Activated CD4-positive, alpha-beta T cell treated with anti-CD3 and anti-CD28 coated beads, Interleukin-2, Interleukin-6, amounts not matched to agents 100 ng/mL and 50 ng/mL, durations not matched to agents 16 hours and 8 hours (primary cell): ENCODE measurements around the gene TRAPPC5.
A peak's percentile ranks its signal among the peaks of the same experiment; 100 is the strongest.

ENCODE experiments used
- DNase-seq: peaks from one replicate; pipeline ENCODE4 v3.0.0-alpha.2; 2020

The TRAPPC5 gene

DNA sequence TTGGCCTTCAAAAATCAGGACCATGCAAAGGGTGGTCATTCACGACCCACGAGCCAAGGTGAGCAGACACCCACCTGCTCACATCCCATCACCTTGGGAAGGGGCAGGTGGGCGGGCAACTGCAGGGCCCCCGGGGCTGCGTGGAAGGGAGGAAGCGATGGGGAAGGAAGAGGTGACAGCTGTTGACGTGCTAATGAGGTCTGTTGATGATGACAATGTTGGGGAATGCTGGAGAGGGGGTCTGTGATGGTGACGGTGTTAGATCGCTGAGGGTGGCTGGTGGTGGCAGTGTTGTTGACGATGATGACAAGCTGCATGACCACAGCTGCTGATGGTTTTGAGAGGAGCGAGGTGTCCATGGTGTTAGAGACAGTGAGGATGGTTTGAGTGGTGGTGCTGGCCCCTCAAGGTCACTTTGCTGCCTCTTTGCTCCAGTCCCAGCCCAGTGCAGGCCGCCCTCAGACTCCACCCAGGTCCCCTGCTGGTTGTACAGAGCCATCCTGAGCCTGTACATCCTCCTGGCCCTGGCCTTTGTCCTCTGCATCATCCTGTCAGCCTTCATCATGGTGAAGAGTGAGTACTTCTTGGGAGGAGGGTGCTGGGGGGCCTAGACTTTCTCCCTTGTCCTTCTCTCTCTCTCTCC, 2.8 kb upstream of the TRAPPC5 start:
- DNase-seq, result no peak

DNA sequence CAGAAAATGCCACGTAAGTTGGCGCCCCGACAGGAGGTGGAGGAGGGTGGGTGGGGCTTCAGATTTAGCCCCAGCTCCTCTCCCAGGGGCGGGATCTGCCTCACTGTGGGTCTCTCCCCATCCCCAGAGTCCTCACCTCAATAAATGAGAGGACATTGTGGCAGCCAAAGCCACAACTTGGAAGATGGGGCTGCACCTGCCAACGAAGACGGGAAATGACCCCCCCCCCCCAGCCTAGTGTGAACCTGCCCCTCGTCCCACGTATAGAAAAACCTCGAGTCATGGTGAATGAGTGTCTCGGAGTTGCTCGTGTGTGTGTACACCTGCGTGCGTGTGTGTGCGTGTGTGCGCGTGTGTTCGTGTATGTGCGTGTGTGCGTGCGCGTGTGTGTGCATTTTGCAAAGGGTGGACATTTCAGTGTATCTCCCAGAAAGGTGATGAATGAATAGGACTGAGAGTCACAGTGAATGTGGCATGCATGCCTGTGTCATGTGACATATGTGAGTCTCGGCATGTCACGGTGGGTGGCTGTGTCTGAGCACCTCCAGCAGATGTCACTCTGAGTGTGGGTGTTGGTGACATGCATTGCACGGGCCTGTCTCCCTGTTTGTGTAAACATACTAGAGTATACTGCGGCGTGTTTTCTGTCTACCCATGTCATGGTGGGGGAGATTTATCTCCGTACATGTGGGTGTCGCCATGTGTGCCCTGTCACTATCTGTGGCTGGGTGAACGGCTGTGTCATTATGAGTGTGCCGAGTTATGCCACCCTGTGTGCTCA, 1.5 kb upstream of the TRAPPC5 start:
- peak; percentile 73 for DNase-seq

DNA sequence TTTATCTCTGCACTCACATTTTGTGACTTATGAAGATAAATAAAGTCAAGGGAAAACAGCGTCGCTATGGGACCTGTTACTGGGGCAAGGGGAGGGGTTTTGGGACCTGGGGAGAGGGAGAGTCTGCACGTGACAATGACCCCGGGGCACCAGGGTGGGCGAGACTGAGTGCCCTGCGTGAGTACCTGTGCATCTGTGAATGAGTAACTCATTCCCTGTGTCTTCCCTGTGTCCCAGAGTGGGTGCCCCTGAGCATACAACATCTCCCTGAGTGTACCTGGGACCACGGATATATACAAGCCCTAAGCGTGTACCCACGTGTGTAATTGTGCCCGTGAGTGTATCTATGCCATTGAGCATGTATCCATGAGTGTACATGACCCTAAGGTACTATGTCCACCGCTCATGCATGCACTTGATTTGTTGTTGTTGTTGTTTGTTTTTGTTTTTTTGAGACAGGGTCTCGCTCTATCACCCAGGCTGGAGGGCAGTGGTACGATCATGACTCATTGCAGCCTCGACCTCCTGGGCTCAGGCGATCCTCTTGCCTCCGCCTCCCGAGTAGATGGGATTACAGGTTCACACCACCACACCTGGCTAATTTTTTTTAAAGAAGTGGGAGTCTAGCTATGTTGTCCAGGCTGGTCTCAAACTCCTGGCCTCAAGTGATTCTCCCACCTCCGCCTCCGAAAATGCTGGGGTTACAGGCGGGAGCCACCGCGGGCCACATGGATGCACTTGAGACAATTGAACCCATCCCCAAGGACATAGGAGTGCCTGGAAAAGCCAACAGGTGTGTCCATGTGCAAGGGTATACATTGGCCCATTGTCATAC, 645 bp upstream of the TRAPPC5 start:
- DNase-seq, result no peak

DNA sequence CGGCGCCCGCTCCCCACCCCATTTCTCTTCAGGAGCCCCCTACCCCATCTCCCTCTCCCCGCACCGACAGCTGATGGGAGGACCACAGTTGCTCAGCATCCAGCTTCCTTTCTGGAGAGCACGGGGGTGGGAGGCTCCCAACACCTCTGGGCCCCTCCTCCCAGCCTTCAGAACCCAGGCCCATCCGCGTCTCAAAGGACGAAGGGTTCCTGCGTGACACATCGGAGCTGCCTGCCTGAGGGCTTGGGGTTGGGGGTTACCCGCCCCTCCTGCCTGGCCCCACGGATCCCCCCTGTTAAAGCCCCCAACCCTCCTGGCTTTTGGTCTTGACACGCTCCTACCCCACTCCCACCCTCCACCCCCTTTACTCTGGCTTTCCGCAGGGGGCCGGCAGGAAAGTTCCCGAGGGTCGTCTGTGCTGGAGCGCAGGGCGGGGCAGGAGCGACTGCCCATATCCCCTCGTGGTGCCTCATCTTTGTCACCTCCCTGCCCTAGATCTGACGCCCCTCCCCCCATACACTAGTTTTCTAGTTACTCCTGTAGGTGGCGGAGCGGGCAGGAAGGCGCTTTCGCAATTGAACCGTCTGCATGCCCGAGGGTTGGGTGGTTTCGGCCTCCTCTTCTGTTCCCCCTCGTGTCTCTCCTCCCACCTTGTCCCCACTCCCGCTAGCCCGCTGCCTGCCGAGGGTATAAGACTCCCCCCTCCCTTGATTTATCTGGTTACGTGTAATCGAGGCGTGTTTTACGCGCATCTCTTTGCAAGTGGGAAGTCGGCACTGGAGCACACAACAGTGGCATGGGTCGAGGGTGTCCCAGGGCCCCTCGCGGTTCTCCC, 924 bp downstream of the TRAPPC5 start:
- peak; percentile 93 for DNase-seq

DNA sequence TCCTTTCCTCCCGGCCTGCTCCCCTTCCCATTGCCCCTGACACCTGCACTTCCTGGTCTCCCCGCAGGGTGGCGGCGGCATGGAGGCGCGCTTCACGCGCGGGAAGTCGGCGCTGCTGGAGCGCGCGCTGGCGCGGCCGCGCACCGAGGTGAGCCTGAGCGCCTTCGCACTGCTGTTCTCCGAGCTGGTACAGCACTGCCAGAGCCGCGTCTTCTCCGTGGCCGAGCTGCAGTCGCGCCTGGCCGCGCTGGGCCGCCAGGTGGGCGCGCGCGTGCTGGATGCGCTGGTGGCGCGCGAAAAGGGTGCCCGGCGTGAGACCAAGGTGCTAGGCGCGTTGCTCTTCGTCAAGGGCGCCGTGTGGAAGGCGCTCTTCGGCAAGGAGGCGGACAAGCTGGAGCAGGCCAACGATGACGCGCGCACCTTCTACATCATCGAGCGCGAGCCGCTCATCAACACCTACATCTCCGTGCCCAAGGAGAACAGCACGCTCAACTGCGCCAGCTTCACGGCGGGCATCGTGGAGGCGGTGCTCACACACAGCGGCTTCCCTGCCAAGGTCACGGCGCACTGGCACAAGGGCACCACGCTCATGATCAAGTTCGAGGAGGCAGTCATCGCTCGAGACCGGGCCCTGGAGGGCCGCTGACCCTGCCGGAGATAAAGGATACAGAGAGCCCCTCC, 1.7 kb downstream of the TRAPPC5 start:
- DNase-seq, result no peak

DNA sequence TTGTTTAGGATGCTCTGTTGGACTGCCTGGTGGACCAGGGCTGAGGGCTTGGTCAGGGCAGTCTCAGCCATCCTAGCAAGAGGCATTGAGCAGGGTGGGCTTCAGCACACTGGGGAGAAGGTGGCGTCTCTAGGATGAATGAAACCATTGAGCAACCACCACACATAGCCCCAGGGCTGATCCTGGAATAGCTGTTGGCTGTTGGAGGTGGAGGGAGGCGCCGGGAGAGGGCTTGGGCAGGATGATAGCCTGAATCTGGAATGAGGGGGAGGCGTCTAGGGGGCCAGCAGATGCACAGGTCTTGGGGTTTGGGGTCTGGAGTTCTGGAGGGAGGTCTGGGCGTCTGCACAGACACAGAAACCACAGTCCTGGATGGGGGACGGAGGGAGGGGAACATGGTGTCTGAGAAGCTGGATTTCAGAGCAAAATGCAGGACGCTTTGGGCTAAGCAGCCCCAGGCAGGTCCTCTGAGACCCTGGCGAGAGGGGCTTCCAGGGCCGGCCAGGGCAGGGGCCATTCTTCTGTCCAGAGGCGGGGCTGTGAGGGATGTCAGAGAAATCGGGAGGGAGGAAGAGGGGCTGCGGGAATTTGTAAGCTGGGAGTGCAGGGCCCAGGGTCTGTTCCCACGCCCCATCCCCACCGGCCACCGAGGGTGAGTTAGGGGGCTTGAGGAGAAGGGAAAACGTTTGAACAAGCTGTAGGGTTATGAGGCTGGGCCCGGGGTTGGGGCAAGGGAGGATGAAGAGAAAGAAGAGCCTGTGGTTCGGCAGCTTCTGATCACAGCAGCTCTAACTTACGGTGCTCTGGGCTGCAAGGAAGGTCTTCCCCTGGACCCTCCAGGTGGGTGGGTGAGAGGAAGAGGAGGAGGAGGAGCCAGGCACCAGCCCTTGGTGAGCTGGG, 5.2 kb downstream of the TRAPPC5 start:
- no peak for DNase-seq

DNA sequence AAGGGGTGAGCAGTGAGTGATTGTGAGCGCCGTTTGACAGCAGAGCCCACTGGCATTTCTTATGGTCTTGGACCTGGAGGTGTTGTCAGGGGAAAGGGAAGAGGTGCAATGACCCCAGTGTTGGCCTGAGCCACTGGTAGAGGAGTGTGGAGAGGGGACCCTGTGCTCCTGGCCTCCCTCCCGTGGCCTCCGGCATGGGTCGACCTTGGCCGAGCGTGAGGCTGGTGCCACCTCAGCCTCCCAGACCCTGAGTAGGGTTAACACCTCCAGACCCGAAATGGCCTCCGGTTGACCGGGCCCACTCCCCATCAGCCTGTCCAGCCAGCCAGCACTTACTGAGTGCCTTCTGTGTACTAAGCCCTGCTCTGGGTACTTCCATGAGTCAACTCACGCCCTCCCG, 6.5 kb downstream of the TRAPPC5 start:
- DNase-seq, result no peak

DNA sequence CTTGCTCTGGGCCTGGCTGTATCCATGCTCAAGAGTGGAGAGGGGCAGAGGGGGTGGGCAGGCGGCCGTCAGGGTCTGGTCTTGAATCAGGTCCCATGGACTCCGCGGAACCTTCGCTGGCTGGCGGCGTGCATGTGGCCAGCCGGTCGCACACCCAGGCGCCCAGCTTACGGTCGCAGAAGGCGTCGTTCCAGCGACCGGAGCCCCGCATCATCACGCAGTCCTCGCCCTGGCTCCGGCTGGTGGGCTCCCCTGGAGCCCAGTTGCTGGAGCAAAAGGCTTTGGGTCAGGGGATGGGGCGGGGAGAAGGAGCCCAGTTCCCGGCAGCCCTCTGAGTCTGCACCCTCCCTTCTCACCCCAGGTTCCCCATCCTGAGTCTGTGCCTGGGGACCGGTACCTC, 8.5 kb downstream of the TRAPPC5 start:
- no peak for DNase-seq

DNA sequence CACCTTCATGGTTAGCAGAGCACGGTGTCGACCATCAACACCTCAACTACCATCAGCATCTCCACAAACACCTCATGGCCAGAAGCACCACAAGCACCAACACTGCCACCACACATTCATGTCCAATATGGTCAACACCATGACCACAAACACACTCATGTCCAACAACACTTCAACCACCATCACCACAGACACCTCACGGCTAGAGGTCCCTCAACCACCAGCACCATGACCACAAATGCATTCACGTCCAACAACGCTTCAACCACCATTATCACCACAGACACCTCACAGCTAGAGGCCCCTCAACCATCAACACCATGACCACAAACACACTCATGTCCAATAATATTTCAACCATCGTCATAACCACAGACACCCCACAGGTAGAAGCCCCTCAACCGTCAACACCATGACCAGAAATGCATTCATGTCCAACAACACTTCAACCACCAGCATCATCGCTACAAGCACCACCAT, 10.2 kb downstream of the TRAPPC5 start:
- no peak for DNase-seq

DNA sequence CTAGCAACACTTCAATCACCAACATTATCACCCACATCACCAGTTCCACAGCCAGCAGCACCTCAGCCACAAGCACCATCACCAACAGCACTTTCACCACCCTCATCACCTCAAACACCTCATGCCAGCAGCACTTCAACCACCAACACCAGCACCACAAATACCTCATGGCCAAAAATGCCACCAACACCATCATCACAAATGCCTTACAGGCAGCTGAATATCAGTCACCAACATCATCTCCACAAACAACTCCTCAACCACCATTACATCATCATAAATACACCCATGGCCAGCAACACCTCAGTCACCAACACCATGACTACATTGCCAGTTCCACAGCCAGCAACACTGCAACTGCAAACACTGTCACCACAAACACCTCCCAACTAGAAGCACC, 10.9 kb downstream of the TRAPPC5 start:
- DNase-seq, result peak; percentile 15

DNA sequence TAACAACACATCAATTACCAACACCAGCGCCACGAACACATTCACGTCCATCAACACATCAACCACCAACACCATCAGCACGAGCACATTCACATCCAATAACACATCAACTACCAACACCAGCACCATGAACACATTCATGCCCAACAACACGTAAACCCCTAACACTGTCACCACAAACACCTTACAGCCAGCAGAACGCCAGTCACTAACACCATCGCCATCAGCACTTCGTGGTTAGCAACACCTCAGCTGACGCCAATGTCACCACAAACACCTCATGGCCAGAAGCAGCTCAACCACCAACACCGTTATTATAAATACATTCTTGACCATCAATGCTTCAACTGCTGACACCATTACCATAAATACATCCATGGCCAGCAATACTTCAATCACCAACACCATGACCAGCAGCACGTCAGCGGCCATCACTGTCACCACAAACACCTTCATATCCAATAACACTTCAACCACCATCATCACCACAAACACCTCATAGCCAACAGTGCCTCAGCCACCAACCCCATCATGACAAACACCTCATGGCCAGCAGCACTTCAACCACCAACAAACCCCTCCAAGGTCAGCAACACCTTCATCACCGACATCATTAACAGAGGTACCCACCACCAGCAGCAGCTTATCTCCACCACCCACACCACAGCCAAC, 11.9 kb downstream of the TRAPPC5 start:
- peak; percentile 31 for DNase-seq

DNA sequence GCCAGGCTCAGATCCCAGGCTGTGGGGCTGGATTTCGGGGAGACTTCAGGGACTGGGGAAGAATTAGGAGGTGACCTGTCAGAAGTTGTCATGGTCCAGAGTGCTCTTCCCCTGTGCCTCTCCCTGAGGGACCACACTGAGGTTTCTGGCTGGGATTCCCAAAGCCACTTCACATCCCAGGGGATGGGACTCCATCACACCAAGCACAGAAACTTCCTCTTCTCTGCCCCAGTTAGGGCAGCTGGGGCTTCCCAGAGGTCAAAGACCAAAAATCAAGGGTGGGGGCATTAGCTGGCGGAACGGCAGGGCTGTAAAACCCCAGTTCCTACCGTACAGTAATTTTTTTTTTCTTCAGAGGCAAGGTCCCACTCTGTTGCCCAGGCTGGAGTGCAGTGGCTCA, 13.9 kb downstream of the TRAPPC5 start:
- no peak for DNase-seq

DNA sequence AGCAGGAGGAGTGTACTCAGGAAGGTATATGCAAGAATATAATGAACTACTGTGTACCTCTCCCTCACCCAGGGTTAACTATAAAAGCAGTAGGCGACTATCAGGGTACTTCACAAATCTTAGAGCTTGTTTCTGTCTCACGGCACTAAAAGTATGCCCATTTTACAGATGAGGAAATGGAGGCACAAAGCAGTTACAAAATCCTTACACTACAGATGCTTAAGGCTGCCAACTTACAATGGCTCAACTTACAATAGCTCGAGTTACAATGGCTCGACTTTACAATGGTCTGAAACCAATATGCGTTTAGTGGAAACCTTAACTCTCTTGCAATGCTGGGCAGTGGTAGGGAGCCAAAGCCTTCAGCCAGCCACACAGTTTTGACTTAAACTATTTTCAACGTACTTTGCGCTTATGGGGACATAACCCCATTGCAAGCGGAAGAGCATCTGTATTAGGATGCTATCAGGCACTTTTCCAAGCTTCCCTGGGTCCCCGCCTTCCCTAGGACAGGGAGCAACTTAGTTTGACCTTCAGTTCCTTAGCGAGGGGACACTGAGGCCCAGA, 17.2 kb downstream of the TRAPPC5 start:
- DNase-seq, result no peak

DNA sequence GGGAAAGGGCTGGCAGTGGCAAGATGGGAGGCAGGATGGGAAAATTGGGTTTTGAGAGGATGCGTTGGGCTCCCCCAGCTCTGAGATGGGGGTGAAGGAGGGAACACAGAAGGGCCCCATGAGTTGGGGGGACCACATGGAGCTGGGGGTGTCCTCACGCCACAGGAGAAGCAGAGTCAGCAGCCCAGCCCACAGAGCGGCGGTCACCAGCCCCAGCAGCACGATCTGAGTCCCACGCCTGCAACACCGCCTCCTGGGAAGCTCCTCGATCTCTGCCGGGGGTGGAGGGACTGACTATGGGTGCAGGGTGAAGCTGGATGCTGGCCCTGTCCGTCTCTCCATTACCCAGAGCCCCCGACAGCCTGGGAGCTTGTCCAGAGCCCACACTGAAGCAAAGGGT, 17.9 kb downstream of the TRAPPC5 start:
- DNase-seq, result no peak

DNA sequence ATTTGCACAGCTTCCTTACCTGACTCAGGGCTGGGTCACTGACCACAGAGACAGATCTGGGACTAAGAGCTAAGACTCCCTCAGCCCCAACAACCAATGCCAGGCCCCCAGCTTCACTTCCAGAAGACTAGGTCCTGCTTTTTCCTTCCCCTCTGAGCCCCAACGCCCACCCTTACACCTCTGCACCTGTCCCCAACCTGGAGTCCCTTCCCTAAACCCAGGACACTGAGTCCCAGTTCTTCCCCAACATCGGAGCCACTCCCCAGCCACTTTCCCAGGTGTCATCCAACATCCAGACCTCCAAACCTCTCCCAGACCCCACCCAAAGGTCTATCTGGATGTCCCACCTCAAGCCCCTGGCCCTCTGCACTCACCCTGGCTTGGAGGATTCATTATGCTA, 18.4 kb downstream of the TRAPPC5 start:
- no peak for DNase-seq

DNA sequence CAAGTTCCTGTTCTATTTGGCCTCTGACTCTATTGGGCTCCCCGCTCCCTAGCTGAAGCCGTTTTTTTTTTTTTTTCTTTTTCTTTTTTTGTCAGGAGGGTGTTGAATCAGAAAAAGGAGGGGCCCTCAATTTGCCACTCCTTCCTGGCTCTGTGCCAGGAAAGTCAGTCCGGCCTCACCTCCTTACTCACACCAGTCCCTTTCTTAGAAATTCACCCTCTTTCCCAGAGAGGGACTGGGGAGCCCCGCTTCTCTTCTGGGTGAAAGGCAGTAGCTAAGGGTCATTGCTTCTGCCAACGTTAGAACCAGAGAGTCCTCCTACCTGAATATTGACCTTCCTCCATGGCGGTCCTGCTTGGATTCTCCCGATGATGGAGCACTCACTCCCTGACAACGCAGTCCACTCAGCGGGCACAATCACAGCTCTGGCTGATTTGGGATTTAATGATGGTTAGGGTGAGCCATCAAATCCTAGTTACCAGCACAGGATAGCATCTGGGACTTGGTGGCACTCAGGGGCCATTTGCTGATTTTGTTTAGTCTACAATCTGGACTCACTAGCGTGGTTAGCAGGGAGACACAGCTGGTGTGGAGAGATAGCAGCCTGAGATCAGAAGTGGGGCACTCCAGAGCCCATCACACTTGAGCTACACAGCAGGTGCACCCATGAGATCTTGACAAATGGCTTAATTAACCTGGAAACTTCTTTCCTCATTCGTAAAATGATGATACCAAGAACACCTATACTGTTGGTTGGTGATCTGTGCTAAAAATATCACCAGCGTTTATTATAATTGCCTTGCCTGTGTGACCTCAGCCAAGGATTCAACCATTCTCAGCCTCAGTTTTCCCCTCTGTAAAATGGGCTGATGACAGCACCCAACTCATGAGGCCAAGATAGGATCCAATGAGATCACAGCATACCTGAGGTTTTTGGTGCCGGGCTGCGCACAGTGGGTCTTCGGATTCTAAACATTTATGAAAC, 19.1 kb downstream of the TRAPPC5 start:
- DNase-seq, result peak; percentile 46

DNA sequence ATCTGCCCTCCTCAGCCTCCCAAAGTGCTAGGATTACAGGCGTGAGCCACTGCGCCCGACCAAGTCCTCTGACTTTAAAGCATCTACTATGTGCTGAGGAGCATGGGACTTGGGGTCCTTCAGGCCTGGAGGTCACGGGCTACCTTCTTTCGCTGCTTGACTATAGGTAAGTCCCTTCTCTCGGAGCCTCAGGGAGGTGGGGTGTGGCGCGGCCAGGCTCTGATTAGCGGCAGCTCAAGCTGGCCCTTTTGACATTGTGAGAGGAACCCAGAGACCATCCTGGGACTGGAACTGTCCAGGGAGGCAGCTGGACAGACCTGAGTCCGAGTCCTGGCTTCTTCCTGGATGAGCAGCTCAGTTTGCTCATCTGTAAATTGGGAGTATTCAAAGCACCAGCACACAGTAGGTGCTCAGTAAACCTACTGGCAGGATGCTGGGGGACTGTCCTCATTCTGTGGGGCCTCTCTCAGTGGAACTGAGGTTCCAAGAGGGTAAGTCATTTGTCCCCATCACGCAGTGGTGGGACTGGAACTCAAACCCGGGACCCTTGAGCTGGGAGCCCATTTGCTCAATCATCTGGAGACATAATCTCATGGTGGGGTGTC, 20.5 kb downstream of the TRAPPC5 start:
- DNase-seq, result no peak
